Inflammatory macrophage (primary cell): Measurements from ENCODE around the gene KCTD8.
"Not testable (repeated sequence)": the region's sequence is repeated elsewhere in the genome, so short reads cannot be mapped to it uniquely, and the experiment has no call there.

Experiments
- DNase-seq, 2 donors: peaks; one replicate each; pipeline ENCODE4 v3.0.0-alpha.2; 2020 to 2022

Gene KCTD8

GRCh38 chr4:44320833-44321232, 127.8 kb downstream of the KCTD8 start:
- DNase-seq, result no peak

DNA sequence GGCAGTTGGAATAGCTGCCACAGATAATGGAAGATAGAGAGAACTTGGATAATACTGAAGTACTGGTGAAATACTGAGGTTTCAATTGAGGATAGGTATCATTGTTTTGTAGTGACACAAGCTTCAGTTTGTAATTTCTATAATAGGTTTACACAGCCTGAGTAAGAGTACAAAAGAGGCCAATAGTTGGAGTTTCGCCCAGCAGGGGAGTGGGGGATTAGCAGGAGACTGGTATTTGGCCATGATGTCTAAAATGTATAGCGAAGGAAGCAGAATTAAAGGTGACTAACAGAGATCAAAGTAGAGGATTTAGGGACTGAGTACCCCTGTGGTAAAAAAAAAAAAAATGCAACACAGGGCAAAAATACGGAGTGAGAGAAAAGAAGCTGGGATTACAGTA, 129.5 kb downstream of the KCTD8 start:
- DNase-seq, result no peak

GRCh38 chr4:44313702-44314101, 134.9 kb downstream of the KCTD8 start:
- DNase-seq, result no peak

DNA sequence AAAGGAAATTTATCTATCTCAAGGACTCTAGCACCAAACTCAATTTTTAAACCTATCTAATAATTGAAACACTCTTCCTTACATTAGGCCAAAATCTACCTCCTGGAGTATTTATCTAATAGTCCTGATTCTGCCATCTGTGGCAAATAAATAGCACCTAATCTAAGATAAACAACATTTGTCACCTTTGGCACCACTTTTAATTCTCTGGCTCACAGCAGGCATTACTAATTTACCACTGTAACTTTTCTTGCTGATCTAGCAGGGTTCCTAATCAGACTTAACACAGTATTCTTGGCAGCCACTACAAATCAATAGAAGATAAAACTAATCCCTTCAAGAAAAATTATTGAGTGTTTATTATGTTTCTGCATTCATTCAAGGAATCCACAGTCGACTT, 161.1 kb downstream of the KCTD8 start:
- DNase-seq, result no peak

- no peak for DNase-seq
Observed at GRCh38 chr4:44279469-44279868, 169.1 kb downstream of the KCTD8 start.

- DNase-seq, result no peak
Observed at GRCh38 chr4:44279066-44279465, 169.5 kb downstream of the KCTD8 start.

- no peak for DNase-seq
Observed at GRCh38 chr4:44257461-44257860, 191.1 kb downstream of the KCTD8 start.

DNA sequence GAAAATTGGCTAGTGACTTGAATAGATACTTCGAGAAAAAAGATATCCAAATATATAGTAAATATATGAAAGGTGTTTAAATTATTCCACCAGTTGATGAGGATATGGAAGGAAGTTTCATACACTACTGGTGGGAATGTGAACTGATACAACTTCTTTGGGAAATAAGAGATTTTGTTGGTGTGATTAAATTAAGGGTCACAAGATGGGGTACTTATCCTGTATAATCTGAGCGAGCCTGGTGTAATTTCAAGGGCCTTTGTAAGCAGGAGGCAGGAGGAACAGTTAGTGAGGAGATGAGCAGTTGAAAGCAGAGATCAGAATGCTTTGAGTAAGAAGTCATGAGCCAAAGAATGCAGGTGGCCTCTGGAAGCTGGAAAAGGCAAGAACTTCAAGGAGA, 192.2 kb downstream of the KCTD8 start:
- DNase-seq, result no peak

- no peak for DNase-seq
Observed at GRCh38 chr4:44237643-44238042, 211.0 kb downstream of the KCTD8 start.

GRCh38 chr4:44235897-44236296, 212.7 kb downstream of the KCTD8 start:
- DNase-seq, result no peak

- no peak for DNase-seq
Observed at GRCh38 chr4:44232262-44232661, 216.3 kb downstream of the KCTD8 start.

DNA sequence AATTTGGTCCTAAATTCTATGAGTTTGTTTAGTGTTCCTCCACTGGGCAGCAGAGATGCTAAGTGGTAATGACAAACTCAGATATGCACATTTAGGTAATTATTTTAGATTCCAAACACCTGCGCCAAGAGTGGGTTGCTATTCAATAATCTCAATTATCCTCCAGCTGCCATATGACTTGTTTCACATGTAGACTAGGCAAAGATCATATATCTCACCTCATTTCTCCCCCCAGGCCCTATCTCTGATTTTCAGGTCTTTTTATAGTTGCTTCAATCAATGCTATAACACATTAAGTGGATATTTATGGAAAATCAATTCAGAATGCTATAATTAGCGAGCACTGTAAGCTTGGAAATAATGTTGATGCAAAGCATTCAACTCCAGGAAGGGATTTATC, 217.6 kb downstream of the KCTD8 start:
- DNase-seq, result no peak

- DNase-seq, result no peak
Observed at GRCh38 chr4:44228326-44228725, 220.3 kb downstream of the KCTD8 start.

- DNase-seq, result no peak
Observed at GRCh38 chr4:44221407-44221806, 227.2 kb downstream of the KCTD8 start.

- DNase-seq, result no peak
Observed at GRCh38 chr4:44210750-44211149, 237.9 kb downstream of the KCTD8 start.

- DNase-seq, result no peak
Observed at GRCh38 chr4:44196796-44197195, 251.8 kb downstream of the KCTD8 start.

- no peak for DNase-seq
Observed at GRCh38 chr4:44194365-44194764, 254.2 kb downstream of the KCTD8 start.

GRCh38 chr4:44186850-44187246, 261.8 kb downstream of the KCTD8 start:
- DNase-seq, result no peak

GRCh38 chr4:44186096-44186849, 262.3 kb downstream of the KCTD8 start:
- no peak for DNase-seq

GRCh38 chr4:44181491-44182349, 266.9 kb downstream of the KCTD8 start:
- DNase-seq, result not testable (repeated sequence)

- DNase-seq, result not testable (repeated sequence)
Observed at GRCh38 chr4:44167766-44168165, 280.8 kb downstream of the KCTD8 start.

GRCh38 chr4:44165938-44166337, 282.7 kb downstream of the KCTD8 start:
- no peak for DNase-seq

DNA sequence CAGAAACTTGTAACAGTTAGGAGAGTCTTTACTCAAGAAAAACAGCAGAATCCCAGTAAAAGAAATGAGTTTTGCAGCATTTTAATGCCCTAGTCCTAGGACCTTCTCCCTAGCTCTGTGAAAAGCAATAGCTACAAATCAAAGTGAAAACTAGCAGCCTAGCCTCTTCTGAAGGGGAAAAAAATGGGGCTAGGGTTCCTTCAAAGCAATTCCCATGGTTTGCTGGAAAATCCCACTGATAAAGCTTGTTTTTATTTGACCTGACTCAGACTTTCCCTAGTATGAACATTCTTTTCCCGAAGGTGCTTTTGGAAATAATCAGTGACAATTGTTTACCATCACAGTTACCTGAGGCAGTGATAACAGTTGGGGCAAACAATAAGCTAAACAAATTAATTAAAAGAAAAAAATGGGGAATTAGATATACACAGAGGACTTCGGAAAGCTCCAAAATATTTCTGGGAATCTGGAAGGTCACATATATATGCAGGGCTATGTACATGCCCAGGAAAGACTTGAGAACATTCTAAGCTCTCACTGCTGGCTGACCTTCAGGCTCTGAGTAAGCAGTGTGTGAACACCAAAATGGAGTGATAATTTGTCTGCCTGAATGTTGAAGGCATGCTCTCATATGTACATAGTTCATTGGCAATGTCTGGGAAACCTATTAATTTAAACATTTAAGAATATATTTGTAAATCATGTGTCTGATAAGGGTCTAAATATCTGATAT, 285.9 kb downstream of the KCTD8 start:
- DNase-seq, result no peak
